GM21737 (cell line): ENCODE results near the gene RUNX1.

Source experiments
- ATAC-seq: cut with Tn5 transposase; IDR thresholded peaks from one replicate; pipeline ENCODE4 v1.9.1; 2021; ENCODE audit warnings: mild to moderate bottlenecking, moderate library complexity; ENCODE audit not compliant: unreplicated experiment

The RUNX1 gene

GRCh38 chr21:34930971-34931370 is 118.1 kb downstream of the RUNX1 start:
- ATAC-seq: no peak

GRCh38 chr21:34928637-34929036 is 120.5 kb downstream of the RUNX1 start:
- no peak for ATAC-seq

- no peak for ATAC-seq
Observed at GRCh38 chr21:34927992-34928391, 121.1 kb downstream of the RUNX1 start.

GRCh38 chr21:34926803-34927467 is 122.2 kb downstream of the RUNX1 start:
- no peak for ATAC-seq

- ATAC-seq: no peak
Observed at GRCh38 chr21:34925597-34925996, 123.5 kb downstream of the RUNX1 start.

GRCh38 chr21:34924771-34925419 is 124.2 kb downstream of the RUNX1 start:
- ATAC-seq: no peak

- no peak for ATAC-seq
Observed at GRCh38 chr21:34924194-34924593, 124.9 kb downstream of the RUNX1 start.

- no peak for ATAC-seq
Observed at GRCh38 chr21:34923626-34924025, 125.5 kb downstream of the RUNX1 start.

- no peak for ATAC-seq
Observed at GRCh38 chr21:34923202-34923601, 125.9 kb downstream of the RUNX1 start.

- ATAC-seq: no peak
Observed at GRCh38 chr21:34922479-34922878, 126.6 kb downstream of the RUNX1 start.

- no peak for ATAC-seq
Observed at GRCh38 chr21:34921151-34921550, 128.0 kb downstream of the RUNX1 start.

- no peak for ATAC-seq
Observed at GRCh38 chr21:34919406-34919805, 129.7 kb downstream of the RUNX1 start.

- no peak for ATAC-seq
Observed at GRCh38 chr21:34916446-34916845, 132.7 kb downstream of the RUNX1 start.

- ATAC-seq: no peak
Observed at GRCh38 chr21:34915364-34915841, 133.7 kb downstream of the RUNX1 start.

- ATAC-seq: no peak
Observed at GRCh38 chr21:34914239-34914638, 134.9 kb downstream of the RUNX1 start.

- ATAC-seq: no peak
Observed at GRCh38 chr21:34913811-34914210, 135.3 kb downstream of the RUNX1 start.

GRCh38 chr21:34912022-34912945 is 136.8 kb downstream of the RUNX1 start:
- no peak for ATAC-seq

GRCh38 chr21:34911360-34911759 is 137.7 kb downstream of the RUNX1 start:
- no peak for ATAC-seq

- ATAC-seq: no peak
Observed at GRCh38 chr21:34910396-34910795, 138.7 kb downstream of the RUNX1 start.

- no peak for ATAC-seq
Observed at GRCh38 chr21:34909492-34910292, 139.4 kb downstream of the RUNX1 start.
